ENCODE results near the gene ISCU.
"Not testable (repeated sequence)": the region's sequence is repeated elsewhere in the genome, so short reads cannot be mapped to it uniquely, and the experiment has no call there.

Gene ISCU

DNA sequence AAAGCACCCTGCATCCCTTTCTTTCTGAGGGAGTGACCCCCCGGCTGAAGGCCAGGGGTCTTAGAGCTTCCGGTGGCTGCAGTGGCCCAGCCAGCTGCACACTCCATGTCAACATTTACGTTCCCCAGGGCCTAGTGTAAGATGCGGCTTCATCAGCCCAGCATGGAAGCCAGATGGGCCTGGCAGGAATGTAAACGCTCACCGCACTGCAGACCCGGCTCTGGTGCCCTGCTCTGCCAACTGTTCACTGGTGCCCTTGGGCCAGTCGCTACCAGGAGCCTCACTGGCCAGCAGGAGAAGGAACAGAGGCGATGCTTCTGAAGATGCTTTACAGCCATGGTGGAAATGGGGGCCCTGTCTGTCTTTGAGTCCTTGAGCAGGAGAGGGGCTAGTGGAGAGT is 44.1 kb downstream of the ISCU start:
- DNase-seq, result no peak

DNA sequence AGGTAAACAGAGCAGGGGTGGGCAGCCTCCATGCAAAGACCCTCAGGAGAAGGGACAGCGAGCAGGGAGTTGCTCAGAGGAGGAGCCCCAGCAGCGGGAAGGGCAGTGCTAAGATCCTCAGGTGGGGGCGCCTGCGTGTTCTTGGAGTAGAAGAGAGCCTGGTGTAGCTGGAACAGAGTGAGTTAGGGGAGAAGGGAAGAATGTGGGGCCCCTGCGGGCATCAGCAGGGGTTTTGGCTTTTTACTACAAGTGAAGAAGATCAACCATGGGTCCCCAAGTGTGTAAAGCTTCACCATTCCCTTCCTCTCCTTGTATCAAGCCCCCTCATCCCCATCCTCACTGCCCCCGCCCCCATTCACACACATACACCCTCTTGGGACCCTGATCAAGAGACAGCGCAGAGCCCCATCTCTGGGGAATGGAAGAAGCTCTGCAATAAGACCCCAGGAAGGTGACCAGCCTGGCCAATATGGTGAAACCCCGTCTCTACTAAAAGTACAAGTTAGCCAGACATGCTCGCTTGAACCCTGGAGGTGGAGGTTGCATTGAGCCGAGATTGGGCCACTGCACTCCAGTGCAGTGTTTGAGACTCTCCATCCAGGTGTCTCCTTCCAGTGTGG is 45.7 kb downstream of the ISCU start:
- no peak for DNase-seq

DNA sequence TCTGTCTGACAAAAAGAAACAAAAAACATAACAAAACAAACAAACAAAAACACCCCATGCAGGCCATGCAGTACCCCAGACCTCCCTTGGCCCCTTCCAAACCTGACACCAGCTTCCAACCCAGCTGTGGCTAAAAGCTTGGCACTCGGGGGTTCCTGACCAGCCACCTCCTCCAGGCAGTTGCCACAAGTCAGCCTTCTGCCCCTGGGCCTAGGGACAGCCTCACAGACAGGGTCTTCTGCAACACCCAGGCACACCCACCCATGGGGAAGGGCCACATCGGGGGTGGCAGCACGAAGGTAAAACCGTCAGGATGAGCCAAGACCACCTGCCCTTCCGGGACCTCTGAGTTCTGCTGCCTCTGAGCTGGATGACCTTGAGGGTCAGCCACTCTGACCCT is 46.2 kb downstream of the ISCU start:
- DNase-seq, result no peak

DNA sequence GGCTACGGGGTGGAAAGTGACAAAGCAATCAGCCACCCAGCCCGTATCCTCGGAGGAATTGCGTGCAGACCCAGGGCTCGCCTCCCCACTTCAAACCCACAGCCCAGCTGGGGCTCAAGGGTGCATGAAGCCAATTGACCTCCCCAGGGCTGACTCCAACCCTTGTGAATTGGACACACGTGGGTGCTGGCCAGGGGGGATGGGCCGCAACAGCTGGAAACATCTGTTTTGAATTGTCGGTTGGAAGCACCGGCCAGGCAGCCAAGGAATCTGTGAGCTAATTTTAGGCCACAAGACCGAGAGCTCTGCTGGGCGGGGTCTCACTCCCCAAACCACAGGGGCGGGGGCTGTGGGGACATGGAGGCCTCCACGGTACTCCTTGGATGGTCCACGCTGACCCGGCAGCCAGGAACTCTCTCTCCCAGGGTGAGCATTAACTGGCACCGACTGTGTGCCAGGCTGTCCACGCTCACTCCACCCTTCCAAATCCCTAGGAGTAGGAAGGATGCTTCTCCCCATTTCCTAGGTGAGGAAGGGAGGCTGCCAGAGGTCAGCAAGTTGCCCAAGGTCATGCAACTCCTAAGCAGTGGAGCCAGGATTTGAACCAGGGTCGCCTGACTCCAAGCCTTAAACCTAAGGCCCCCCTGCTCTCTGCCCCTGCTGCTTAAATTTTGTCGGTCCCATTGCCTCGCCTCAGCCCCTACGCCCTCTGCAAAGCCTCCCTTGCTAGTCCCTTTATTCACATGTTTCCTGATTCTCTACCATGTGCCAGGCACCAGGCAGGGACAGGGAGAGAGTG is 47.3 kb downstream of the ISCU start:
- DNase-seq, result no peak

DNA sequence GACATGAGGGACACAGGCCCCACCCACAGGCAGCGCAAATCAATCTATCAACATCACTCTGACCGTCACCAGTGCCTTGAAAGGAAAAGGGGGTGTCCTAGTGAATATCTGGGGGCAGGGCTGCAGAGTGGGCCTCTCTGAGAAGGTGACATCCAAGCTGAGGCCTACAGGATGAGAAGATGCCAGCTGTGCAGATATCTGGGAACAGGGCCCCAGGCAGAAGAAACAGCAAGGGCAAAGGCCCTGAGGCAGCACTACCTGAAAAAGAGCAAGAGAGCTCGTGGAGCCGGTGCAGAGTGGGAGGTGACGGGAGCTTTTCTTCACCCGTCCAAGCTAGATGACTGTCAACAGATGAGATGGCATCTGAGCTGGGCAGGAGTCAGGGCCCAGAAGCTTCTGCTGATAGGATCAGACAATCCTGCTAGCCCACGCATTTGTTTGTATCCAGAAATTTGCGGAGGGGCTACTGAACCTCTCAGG is 48.0 kb downstream of the ISCU start:
- no peak for DNase-seq

DNA sequence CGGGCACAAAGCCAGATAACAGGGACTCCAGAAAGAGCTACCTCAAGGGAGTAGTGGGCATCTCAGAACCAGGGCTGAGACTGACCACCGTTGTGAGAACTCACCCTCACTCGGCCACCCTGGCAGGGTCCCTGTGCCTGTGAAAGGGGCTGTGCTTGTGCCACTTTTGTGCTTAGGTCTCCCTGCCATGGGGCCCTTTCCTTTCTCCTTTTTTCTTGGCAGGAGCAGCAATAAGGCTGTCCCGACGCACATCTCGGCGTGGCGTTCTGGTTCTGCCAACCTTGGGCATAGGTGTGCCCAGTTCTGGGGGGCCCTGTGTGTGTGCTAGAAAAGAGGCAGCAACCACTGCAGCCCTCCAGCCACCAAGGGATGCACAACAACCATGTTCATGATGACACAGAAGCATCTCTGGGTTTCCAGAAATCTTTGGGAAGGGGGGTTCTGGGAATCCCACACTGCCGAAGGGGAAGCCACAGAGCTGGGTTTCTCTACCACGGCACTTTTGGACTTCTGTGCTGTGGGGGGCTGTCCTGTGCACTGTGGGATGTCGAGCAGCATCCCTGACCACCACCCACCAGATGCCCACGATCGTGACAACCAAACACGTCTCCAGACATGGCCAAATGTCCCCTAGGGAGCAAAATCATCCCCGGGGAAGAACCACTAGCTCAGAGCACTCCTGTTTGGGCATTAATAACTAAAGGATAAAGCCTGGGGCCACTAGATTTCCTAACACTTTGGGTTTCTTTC is 48.6 kb downstream of the ISCU start:
- DNase-seq, result no peak

DNA sequence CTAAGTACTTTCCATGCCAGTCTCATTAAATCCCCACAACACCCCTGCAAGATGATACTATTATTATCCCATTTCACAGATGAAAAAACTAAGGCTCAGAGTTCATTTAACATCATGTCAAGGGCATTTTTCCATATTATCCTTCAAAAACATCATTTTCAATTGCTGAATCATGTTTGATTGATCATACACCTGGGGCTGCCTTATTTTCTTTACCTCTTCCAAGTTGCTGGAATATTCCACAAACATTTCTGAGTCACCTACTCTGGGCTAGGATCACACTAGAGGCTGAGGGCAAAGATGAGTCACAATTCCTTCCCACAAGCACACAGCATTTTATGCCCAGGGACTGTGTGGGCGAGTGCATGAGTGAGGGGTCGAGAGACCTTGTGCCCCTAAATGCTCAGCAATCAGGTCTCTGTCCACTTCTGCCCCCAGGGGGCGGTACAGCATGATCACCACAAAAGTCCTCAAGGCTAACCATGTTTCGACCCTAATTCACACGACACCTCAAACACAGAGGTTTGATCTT is 49.6 kb downstream of the ISCU start:
- DNase-seq, result no peak

DNA sequence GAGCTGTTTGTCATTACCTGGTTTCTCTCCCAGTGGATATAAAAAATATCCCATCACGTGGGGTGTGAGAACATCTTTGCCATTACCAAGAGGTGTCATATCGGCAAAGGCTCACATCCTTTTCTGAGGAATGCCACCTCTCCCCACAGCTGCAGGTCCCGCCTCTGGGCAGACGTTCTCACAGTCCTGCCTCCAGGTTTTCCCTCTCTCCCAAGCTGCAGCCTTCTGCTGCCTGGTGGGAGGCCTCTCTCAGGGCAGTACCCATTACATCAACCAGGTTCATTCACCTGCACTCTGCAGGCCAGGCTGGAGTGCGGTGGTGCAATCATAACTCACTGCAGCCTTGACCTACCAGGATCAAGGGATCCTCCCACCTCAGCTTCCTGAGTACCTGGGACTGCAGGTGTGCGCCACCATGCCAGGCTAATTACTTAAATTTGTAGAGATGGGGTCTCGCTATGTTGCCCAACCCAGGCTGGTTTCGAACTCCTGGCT is 50.4 kb downstream of the ISCU start:
- DNase-seq, result no peak

DNA sequence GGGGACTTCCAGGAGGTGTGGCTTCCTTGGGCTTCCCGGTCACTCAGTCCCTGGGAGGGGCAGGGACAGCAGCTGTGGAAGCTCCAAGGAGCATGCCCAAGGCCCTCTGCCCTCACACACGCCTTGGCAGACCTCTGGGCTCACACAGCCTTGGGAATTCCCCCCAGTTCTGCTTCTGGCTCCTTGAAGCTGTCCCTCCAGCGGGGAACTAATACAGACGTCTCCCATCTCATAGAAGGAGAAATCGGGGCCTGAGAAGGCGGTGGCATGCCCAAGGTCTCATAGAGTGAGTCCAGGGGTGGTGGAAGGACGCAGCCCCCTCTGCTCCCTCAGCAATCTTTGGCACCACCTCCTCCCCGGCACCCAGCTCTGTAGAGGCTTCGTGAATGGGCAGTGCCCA is 51.2 kb downstream of the ISCU start:
- no peak for DNase-seq

DNA sequence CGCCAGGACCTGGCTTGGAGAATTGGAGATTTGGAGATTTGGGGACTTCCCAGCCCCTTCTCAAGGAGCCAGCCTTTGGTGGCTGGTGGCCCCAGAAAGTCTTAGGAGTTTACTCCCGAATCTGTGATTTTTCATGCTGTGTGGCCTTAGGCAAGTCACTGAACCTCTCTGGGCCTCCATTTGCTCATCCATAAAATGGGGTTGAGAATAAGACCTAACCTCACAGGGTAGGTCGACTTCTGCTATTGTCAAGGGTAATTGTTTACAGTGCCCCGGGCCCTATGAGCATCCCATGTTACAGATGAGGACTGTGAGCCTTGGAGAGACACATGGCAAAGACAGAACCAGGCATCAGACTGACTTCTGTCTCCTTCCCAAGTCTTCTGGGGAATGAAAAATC is 51.6 kb downstream of the ISCU start:
- DNase-seq, result no peak

DNA sequence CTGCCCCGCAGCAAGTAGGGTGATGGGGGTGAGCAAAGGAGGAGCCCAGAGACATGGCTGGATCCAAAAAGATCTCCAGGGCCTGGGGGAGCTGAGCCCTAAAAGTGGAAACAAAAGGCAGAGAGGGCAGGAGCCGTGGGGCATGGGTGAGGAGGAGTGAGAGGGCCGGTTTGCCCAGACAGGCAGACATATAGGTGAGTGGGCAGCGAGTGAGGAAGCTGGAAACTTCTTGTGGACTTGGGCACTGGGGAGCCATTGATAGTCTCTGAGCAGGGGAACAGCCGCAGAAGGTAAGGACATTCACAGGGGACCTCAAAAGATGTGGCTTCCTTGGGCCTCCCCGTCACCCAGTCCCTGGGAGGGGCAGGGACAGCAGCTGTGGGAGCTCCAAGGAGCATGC is 52.2 kb downstream of the ISCU start:
- DNase-seq, result no peak

DNA sequence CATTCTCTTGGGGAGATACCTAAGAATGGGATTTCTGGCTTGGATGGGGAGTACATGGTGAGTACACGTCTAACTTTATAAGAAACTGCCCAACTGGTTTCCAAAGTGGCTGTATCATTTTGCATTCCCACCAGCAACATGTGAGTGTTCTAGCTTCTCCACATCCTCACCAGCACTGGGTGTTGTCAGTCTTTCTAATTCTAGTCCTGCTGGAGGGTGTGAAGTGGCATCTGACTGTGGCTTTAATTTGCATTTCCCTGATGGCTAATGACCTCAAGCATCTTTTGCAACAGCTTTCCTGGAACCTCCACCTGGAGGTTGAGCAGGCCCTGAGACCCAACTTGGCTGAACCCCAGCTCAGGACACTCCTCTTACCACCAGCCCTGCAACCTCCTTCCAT is 53.5 kb downstream of the ISCU start:
- DNase-seq, result no peak

DNA sequence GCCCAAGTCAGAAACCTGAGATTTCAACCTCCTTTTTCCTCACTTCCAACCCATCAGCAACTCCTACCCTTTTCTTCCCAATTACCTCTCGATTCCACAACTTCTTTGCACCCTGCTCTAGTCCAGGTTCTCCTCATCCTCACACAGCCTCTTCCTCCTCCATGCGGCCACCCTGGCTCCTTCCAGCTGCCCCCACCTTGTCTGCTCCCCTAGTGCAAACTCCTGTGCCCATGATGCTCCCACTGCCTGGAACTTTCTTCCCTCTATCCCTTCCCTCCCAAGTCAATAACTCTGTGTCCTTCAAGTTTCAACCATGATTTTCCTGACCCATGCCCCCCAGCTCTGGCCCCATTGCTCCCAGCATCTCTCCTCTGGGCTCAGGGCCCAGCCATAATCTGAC is 54.0 kb downstream of the ISCU start:
- no peak for DNase-seq

DNA sequence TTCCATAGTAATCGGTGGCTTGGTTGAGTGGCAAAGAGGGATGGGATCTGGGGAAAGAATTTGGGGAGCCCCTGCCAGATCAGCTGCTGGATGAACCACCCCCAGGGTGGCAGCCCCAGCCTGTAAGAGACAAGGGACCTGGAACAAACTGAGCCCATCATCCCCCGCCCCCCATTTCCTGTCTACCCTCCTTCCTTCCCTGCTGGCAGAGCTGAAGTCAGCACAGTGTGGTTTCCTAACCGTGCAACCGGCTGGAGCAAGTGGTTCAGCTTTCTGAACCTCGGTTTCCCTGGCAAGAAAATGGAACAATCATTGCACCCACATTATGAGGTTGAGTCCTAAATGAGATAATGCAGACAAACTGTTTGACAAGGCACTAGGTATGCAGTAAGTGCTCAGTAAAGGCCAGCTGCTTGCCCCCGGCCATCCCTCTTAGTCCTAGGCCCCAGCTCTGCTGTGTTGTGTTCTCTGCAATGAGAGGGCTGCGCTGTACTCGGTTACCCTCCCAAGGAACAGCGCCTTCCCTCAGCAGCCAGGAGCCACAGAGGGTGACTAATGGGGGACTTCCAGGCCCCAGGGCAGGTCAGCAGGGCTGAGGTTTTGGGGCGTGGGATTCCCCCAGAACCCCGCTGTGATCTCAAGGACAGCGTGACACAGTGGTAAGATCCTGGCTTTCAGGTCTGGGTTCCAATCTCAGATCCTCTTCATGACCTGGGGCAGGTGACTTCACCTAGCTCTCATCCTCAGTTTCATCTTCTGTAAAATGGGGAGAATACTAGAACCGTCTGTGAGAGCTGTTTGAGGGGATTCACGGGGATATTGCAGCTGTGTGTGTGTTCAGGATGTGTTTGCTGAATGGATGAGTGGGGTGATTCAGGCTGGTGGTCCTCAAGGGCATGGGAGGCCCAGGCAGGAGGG is 54.8 kb downstream of the ISCU start:
- no peak for DNase-seq

DNA sequence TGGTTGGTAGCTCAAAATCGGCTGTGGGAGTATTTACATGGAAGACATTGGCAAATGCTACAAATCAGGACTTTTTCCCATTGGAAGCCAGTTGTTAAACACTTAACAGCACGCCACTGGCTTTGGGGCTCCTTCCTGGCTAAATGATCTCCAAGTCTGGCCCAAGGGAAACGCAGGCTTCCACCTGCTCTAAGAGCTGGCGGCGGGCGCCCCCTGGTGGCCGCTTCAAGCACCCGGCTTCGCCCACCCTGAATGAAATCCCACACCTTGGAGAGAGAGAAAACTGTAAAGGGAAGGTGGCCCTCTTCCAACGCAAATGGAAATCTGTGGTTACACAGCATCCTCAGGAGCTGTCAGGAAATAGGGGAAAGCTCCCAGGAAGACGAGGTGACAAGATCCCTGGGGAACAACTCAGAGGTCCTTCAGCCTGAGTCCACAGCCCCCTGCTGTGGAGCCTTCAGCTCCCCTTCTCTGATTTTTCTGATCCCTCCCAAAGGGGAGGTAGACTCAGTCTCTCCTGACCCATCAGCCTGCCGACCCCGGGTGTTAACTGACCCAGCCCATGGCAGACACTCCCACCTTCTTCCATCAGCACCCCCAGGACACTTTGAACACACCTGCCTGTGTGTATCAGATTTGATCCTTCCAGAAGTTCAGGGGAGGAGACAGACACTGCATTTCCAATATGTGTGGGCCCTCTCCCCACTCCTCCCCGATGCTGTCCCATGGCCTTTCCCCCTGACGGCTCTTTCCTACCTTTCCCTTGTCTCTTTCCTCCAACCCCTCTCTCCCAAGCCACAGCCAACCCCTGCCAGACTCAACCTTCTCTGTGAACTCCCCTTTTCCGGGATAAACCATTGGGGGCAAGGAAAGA is 55.9 kb downstream of the ISCU start:
- DNase-seq, result peak; percentile 8

DNA sequence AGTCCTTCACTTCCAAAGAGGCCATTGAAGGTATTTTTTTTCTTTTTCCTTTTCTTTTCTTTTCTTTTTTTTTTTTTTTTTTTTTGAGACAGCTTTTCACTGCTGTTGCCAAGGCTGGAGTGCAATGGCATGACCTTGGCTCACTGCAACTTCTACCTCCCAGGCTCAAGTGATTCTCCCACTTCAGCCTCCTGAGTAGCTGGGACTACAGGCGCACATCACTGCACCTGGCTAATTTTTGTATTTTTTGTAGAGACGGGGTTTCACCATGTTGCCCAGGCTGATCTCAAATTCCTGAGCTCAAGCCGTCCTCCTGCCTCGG is 56.5 kb downstream of the ISCU start:
- DNase-seq, result not testable (repeated sequence)
